ENCODE results near the gene HSD17B8.

HSD17B8 gene

DNA sequence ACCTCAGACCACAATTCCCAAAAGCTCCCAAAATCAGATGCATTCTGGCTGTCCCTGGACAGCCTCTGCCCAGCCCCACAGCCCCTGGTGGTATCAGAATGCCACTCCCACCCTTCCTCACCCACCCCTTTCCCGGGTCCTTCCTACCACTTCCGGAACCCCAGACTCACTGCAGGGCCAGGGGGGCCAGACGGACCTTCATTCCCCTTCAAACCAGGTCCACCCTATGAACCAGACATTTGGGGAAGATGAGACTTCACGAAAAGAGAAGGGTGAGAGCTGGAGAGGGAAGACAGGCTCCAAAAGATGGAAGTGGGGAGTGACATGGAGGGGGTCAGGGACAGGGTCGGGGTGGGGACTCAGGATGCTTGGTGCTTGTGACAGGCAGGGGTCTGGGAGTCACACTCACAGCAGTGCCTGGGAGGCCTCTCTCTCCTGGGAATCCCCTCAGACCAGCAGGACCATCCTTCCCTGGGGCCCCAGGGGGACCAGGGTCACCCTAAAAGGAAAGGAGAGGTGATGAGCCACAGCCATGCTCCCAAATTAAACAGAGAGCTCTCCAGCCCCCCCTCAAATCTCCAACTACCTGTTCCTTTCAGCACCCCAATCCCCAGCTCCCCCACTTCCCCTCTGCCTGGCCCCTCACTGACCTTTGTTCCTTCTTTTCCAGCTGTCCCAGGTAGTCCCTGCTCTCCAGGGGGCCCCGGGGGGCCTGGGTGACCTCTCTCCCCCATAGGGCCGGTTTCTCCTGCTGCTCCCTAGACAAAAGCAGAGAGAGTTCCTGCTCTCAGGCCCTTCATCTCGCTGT, 32.4 kb upstream of the HSD17B8 start:
- no peak for DNase-seq

DNA sequence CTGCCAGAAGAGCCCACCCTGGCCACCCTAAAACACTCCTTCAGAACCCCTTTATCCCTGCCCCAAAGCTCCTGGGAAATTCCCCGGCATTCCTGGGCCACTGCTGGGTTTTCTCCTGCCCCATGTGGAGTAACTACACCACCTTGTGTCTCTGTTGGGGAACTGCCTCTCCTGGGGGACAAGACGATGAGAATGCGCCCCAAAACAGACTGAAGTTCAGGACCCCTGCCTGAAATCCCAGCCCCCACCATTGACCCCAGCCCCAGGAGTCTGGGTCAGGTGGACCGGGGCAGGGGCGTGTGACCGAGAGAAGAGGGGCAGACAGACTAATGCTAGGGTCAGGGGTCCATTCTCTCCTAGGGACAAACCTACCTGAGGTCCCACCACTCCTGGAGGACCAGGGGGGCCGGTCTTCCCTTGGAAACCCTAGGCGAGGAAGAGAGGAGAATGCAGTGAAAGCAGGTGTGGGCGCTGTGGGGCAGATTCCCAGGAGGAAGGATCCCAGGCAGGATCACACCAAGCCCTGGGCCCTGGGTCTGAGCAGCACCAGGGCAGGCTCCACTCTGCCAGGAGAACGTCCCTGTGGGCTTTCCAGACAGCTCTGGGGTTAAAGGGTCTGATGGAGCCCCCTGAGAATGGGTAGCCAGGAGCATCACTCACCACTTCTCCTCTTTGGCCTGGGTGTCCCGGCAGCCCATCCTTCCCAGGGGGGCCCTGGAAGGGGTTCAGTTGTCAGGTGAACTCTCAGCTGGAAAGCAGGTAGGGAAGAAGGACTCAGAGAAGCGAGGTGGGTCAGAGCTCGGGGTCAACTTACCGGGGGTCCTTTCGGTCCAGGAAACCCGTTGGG, 31.5 kb upstream of the HSD17B8 start:
- DNase-seq: no peak

DNA sequence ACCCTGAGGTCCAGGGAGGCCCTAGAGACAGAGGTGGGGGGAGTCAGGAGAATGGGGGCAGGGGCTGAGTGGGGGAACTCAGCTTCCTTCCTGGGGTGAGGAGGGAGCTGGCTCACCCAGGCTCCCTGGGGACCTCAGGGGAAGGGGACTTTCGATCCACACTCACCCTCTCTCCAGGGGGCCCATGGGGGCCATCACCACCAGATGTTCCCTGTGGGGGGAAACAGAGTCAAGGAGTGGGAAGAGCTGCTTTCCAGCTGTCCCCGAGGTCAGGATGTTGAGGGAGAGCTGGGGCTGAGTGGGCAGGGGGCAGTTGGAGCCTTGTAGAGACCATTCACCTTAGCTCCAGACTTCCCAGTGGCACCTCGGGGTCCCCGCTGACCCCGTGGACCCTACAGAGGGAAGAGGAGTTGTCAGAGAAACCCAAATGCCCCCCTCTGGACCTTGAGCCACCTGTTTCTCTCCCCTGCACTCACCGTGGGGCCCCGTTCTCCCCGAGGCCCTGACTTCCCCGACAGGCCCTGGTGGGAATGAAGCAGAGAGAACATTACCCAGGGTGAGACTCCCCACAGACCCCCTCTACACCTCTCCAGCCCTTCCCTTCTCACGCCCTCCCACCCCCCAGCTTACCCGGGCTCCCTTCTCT, 30.8 kb upstream of the HSD17B8 start:
- DNase-seq: no peak

DNA sequence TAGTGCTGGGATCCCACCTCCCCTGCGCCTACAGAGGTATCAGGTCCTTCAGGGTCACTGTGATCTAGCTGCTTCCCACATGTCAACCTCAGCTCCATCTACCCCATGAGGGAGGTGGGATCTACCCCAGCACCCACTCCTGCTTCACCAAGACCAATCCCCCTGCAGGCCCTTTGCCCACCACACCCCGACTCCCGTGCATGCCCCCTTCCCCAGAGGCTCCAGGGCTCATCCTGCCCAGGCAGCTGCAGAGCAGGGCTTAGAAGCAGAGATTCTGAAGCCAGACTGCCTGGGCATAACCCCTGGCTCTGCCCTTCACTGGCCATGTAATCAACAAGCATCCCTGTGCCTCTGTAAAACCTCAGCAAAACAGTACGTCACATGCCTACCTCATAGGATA, 29.7 kb upstream of the HSD17B8 start:
- no peak for DNase-seq

DNA sequence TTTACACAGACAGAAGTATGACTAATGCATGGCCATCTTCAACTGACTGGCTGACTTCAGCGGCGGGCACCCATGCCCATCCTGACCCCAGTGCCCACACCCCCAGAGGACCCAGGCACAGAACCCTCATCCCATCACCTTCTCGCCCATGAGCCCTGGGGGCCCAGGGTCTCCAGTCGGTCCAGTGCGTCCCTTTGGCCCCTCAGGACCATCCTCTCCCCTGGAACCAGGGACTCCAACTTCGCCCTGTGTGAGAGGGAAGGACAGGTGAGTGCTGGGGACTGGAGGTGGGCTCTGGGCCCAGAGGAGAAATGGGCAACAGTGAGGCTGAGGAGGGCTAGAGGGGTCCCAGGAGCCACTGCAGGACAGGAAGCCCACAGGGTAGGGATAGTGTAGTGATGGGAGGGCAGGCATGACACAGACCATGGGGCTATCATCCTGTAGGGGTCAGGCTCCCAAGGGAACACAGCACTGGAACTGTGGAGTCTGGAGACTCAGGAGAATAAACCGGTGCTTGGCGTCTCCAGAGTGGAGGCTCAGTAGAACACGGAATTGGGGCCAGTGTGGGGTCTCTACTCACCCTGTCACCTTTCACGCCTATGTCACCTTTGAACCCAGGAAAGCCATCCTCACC, 28.9 kb upstream of the HSD17B8 start:
- DNase-seq: no peak

DNA sequence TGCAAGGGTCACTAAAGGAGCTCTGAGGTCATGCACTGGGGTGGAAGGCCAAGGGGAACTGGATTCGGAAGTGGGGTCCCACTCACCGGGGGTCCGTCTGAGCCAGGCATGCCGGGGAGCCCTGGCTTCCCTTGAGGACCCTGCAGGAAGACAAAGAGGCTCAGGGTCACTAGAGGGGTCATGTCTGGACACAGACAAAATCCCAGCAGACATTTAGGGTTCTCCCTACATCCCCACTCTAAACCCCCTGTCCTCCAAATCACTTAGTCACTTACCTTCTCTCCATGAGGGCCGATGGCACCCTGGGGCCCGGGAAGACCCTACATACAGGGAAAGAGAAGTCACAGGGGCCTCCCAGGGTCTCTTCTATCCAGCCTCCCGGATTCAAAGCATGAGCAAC, 27.5 kb upstream of the HSD17B8 start:
- DNase-seq: no peak

DNA sequence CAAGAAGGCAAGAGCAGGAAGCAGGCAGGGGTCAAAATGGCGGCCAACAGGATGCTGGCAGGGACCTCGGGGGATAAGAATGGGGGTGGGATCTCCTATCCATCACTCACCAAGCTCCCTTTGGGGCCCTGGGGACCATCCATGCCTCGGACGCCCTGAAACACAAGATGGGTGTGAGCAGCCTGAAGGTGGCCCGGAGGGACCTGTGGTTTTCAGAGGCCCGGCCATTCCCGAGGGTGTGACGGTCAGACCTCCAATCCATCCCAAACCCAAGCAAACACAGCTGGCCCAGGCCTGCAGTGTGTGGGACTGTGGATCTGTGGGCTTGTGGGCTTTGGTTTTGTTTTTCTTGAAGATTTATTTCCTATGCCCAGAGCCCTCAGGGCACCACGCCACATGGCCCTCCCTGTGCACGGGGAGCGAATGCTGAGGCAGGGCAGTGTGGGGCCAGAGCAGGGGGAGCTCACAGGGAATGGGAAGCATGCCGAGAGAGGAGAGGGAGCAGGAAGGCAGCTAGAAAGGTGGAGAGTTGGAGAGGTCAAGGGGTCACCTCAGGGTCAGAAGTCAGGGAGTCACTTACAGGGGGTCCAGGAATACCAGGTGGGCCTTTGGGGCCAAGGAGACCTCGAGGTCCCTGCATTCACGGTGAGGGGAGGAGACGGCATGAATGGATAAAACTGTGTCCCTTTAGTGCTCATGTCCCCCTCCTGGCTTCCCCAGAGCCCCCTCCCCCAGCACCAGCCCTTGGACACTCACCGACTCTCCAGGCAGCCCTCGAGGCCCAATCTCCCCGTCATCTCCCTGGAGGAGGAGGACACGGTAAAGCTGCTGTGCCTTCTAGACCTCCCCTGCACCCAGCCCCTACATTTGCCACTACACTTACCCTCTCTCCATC, 26.7 kb upstream of the HSD17B8 start:
- DNase-seq: no peak

DNA sequence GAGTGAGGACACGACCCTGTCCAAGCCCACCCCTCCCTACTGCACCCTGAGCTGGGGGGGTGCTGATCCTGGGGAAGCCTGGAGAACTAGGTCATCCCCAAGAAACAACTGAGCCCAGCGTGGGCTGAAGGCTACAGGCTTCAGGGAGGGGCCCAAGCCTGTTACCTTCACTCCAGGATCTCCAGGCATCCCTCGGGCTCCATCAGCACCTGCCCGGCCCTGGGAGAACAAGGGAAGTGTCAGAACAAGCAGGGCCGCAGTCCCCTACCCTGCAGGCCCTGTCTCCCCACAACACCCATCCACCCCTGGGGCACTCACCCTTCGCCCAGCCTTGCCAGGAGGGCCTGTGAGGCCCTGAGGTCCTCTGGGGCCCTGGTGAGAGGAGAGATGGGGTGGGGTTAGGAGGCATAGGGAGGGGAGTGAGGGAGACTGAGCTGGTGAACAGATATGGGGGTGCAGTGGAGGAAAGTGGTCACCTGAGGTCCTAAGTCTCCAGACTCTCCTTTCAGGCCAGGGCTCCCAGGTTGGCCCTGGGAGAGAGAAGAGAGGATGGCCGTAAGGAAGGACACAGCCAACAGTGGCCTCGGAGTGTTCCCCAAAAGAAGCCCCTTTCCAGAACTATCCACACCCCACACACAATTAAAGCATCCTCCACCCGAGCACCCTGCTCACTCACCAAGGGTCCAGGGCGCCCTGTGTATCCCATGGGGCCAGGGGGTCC, 25.5 kb upstream of the HSD17B8 start:
- DNase-seq: no peak

DNA sequence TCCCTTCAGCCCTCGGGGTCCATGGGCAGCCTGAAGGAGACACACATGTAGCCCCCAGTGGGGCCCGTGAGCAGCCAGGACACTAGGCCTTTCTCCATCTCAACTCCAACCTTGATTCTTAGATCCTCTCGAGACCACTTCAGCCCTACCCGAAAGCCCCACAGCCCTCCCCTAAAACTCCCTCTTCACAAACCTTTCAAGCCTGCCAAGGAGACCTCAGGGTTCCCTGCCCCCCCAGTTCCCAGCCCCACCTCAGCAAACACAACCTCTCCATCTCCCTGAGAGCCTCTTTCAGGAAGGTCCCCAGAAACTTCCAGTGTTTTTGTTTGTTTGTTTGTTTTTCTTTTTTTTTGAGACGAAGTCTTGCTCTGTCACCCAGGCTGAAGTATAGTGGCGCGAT, 23.3 kb upstream of the HSD17B8 start:
- DNase-seq: no peak

DNA sequence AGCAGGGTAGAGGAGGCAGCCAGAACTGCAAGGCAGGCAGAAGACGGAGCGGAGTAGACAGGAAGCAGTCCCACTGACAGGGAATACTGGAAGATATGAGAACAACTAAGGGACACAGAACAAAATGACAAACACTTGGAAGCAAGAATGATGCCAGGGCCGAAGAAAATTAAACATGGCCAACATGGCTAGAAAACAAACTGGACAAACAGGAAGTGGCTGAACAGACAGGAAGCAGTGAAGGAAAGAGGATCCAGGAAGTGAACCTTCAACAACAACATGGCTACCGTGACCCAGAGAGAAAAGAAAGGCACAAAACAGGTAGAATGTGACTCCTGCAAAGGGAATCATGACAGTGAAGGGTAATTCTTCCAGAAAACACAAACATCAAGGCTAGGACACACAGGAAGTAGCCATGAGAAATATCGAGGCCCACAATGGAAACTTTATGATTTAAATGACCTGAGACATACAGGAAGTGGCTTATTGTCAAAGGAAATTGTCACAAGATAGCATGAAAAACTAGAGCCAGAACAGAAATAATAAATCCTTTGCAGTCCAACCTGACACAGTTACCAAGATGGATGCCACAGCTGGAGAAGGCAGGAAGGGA, 21.3 kb upstream of the HSD17B8 start:
- DNase-seq: no peak

DNA sequence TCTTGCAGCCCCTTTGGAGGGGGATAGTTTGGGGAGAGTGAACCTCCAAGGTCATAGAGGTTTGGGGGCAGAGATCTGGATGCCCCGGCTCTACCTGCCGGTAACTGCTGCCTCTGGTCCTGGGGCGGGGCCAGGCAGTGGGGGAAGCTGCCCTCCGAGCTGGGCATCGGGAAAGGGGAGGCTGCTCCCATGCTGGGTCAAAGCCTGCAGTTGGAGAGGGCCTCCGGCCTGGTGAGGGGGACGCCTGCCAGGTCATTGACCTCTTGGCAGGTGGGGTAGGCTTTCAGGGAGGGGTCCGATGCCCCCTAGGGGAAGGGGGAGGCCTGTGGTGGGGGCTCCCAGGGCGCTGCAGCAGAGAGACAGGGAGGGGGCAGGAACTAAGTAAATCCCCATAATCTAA, 19.3 kb upstream of the HSD17B8 start:
- DNase-seq: no peak

DNA sequence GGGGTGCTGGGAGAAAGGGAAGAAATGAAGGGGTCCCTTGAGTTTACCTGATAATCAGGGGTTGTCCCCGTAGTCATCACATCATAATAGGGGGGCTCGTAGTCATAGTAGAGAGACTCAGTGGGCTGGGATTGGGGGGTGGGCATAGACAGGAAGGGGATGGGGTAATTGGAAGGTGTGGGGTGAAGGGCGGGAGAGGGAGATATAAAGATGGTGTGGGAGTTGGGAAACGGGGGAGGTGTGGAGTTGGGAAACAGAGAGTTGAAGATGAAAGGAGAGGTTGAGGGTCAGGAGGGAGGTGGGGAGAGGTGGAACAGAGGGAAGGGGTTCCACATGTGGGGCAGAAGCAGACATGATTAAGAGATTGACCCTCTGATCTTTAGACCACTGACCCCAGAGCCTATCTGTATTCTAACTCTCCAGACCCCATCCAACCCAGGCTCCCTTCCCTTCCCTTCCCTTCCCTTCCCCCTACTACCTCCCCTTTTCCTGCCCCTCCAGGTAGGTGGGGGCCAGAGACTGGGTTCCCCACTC, 18.7 kb upstream of the HSD17B8 start:
- no peak for DNase-seq

DNA sequence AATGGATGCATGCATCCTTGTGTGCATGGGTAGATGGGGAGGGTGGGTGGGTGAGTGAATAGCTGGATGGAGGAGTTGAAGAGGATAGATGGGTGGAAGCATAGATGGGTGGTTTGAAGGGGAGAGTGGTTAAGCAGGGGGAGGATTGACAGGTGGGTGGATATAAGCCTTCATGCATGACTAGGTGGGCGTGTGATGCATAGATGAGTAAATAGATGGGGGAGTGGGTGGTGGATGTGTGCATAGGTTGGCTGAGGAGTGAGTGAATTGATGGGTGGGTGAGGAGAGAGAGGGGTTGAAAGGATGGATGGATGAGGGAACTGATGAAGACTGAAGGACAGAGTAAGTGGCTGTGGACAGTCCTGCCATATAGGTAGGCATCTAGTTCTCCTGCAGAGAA, 16.6 kb upstream of the HSD17B8 start:
- no peak for DNase-seq

DNA sequence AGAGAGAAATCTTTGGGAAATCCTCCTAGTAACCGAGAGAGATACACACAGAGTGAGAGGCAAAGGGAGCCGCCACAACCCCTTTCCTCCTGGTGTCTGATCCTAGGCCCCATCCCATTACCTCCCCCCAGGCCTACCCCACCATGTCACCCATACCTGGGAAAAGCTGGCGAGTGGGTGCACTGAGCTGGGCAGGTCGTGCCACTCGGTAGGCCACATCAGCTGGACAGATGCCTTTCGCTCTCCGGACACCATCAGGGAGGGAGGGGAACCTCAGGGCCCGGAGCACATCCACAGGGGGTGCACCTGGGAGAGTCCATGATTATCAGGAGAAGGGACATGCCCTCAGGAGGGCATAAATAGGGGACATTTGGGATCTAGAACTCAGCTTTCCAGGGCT, 15.3 kb upstream of the HSD17B8 start:
- DNase-seq: no peak

DNA sequence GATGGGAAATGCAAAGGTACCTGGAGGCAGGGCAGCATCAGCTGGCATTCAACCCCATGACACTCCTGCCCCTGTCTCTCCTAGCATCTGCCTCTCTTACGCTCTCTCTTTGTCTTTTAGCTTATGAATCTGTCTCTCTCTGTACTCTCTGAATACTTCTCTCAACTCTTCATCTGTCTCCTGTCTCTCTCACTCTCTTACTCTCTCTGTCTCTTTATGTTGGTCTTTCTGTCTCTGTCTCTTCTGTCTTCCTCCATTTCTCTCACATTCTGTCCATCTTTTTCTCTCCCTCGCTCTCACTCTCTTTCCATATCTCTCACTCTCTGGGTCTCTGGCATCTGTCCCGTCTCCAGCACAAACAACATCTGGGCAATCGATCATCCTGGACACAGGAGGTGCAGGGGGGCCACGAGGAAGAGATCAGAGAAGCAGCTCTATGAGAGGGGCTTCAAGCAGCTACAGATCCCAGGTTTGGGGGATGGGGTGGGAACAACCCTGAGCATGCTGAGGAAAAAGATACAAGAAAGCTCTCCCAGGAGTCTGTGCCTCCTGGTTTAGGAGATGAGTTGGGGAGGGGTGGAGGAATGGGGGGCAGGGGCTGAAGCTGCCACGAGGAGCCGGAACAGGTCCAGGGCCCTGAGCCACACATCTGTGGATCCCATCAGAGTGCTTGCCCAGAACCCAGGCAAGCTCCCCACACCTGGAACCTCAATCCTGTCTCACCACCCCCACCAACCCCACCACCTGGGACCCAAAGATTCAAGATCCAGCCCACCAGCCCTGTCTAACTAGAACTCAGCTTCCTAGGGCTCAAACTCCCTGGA, 14.6 kb upstream of the HSD17B8 start:
- DNase-seq: no peak

DNA sequence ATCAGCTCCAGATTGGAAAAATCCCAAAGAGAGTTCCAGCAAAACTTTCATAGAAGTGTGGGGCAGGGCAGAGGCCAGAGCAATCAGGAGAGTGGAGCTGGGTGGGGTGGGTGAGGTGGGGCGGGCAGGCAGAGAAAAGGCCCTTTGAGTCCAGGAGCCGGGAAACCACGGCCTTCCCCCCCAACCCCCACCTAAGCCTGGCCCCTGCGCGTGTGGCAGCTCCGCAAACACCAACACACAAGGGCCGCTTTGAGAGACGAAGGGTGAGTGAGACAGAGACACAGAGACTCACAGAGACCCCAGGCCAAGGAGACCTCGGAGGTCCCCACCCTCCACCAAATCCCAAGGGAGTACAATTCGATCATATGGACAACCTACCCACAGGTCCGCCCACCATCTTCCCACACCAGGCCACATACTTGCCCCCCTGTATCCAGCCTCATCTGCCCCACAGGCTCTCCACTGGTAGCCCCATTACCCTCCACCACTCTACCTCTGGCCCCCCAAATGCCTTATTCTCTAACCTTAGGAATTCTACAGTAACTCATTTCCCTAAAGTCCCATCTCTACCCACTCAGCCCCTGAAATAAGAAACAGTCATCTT, 13.8 kb upstream of the HSD17B8 start:
- DNase-seq: no peak

DNA sequence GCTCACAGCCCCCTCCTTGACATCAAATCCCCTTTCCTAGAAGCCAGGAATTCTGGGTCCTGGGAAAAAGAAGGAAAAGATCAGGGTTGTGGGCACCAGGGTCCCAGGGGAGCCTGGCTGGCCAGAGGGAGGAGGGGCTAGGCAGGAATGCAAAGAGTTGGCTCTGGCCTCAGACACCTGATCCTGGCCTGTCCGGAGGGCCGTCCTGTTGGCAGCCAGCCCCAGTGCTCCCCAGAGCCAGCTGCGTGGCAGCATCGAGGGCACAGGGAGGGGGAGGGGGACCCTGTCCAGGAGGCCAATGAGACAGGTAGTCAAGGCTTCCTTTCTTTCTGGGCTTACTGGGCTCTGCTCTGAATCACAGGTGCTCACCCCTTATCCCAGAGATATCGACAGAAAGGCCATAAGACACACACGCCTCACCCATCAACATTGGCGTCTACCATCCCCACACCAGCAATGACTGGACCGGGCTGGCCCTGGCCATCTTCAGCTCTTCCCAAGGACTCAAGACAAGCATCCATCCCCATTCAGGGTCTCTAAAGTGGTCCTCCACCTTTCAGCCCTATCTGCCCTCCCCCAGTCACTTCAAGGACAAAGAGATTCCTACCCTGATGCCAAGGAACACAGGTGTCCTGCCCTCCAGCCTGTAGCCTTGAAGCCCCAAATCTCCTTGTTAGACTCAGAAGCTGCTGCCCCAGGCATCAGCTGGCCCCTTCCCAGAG, 12.9 kb upstream of the HSD17B8 start:
- no peak for DNase-seq

DNA sequence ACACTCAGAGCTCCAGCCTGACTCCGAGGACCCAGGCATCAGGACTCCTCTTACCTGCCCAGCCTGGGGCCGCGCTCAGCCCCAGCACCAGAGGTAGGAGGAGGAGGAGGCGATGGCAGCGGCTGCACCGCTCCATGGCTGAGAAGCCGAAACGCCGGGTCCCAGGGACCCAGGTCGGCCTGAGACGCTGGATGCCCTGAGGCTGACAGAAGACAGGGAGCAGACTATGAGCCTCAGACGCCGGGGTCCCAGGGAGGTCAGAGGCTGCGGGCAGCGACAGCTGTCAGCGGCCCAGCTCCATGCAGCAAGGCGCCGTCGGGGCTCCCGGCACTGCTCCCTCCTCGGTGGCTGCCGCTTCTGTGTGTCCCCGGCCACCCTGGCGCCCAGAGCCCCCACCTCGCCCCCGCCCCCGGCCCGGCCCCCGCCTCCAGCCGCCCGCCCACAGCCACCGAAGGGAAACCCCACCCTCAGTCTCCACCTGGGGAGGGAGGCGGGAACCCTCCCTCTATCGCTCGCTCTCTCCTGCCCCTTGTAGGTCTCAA, 12.3 kb upstream of the HSD17B8 start, which contains the start of gene COL11A2:
TSS of gene COL11A2 (minus strand) at position 363 of the 542 bp plus-strand sequence. CDS start at position 136, 227 bp downstream.
- no peak for DNase-seq
